RWPE2 (cell line): ENCODE measurements around the gene DAPL1.
A peak's percentile ranks its signal among the peaks of the same experiment; 100 is the strongest.

Source experiments
- ATAC-seq: fragments of 200-7000 bp; cut with Tn5 transposase; 3 replicates; pipeline ENCODE4 v1.9.1; 2021; ENCODE audit warnings: low read depth
- DNase-seq: peaks from one replicate; pipeline ENCODE4 v3.0.0-alpha.2; 2020; ENCODE audit warnings: low spot score
- H3K27ac ChIP-seq: fragments of 450-650 bp; 2 replicates; pipeline ENCODE4 v1.5.1; 2017; ENCODE audit warnings: mild to moderate bottlenecking; ENCODE audit not compliant: poor library complexity, severe bottlenecking
- H3K27me3 ChIP-seq: fragments of 250-450 bp; sonication (Bioruptor Pico); 2 replicates; pipeline ENCODE4 v1.5.1; 2021; ENCODE audit warnings: mild to moderate bottlenecking, moderate library complexity; ENCODE audit not compliant: insufficient read depth, poor library complexity, severe bottlenecking
- H3K36me3 ChIP-seq: fragments of 250-450 bp; sonication (Bioruptor Pico); 2 replicates; pipeline ENCODE4 v1.5.1; 2020; ENCODE audit warnings: low read depth, mild to moderate bottlenecking, moderate library complexity
- H3K4me1 ChIP-seq: fragments of 250-450 bp; sonication (Bioruptor Pico); 2 replicates; pipeline ENCODE4 v1.5.1; 2021; ENCODE audit warnings: mild to moderate bottlenecking, moderate library complexity; ENCODE audit not compliant: insufficient read depth, poor library complexity, severe bottlenecking
- H3K4me3 ChIP-seq: fragments of 250-450 bp; sonication (Bioruptor Pico); 2 replicates; pipeline ENCODE4 v1.5.1; 2021; ENCODE audit warnings: mild to moderate bottlenecking, moderate library complexity; ENCODE audit not compliant: severe bottlenecking
- H3K9me3 ChIP-seq: fragments of 250-450 bp; sonication (Bioruptor Pico); 2 replicates; pipeline ENCODE4 v1.5.1; 2021; ENCODE audit warnings: mild to moderate bottlenecking, moderate library complexity; ENCODE audit not compliant: severe bottlenecking
- TF ChIP-seq, protein P1 (sequence below): fragments of 450-650 bp; IDR thresholded peaks from one replicate; pipeline ENCODE4 v1.5.1; 2017; ENCODE audit warnings: mild to moderate bottlenecking, moderate library complexity; ENCODE audit not compliant: poor library complexity, severe bottlenecking

Gene DAPL1

DNA sequence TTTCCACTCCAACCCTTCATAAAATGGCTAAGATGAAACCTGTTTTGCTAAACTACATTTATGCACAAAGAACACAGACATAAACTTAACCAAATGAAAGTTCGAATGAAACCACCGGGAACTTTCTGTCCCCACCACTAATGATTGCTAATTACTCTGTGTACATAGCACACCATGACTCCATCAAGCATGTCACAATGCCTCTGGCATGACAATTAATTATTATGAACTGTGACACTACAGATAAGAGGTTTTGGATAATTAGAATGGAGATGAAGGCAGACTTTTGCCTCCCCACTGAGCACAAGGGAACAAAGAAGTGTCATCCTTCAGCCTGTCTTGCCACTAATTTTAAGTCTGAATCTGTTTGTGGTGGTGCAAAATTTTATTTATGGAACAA, 1.5 kb downstream of the DAPL1 start:
- no peaks in the 10 kb centered on the region for H3K9me3 ChIP-seq
- DNase-seq = no peak
- TF ChIP-seq, protein P1, sequence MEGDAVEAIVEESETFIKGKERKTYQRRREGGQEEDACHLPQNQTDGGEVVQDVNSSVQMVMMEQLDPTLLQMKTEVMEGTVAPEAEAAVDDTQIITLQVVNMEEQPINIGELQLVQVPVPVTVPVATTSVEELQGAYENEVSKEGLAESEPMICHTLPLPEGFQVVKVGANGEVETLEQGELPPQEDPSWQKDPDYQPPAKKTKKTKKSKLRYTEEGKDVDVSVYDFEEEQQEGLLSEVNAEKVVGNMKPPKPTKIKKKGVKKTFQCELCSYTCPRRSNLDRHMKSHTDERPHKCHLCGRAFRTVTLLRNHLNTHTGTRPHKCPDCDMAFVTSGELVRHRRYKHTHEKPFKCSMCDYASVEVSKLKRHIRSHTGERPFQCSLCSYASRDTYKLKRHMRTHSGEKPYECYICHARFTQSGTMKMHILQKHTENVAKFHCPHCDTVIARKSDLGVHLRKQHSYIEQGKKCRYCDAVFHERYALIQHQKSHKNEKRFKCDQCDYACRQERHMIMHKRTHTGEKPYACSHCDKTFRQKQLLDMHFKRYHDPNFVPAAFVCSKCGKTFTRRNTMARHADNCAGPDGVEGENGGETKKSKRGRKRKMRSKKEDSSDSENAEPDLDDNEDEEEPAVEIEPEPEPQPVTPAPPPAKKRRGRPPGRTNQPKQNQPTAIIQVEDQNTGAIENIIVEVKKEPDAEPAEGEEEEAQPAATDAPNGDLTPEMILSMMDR = no peak
- H3K4me1 ChIP-seq = peaks cover 7% of the 10 kb centered on the region
- ATAC-seq = no peak
- H3K27ac ChIP-seq = no peak overlapping the region
- H3K27me3 ChIP-seq = no peaks in the 10 kb centered on the region
- no peaks in the 10 kb centered on the region for H3K36me3 ChIP-seq
- no peak overlapping the region for H3K4me3 ChIP-seq

DNA sequence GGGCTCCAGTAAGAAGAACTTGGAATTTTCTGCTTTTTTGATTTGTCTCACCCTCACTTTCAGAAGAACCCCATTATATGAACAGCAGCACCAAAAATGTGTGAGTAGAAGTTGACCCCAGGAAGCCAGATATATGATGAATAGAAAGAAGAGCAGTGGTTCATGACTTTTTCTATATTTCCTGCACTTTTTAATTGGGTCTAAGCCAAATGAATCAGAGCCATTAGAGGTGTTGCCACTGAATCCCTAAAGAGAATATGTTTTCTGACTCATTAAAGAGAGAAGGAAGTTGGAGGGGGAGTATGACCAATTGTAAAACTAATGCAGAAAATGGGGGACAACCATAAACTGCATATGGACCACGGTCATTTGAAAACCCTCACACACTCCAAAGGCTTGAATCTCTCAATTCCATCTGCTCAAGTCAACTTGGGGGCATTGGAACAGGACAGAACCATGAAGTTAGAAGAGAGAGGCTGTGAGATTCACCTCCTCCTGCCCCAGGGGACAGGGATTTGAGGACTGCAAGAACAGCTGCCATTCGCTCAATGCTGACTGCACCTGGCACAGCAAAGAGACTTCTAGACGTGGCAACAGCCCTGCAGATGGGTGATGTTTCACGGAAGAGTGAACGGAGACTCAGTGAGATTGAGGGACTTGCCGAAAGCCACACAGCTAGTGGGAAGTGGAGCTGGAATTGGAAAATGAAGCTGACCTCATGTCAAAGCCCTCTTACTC, 3.0 kb downstream of the DAPL1 start:
- Histone ChIP-seq H3K9me3 (no peaks in the 10 kb centered on the region), H3K36me3 (no peaks in the 10 kb centered on the region), H3K27ac (no peak overlapping the region), H3K4me1 (peaks cover 7% of the 10 kb centered on the region), H3K27me3 (no peaks in the 10 kb centered on the region), H3K4me3 (no peak overlapping the region)
- peak; percentile 67 for ATAC-seq
- TF ChIP-seq, protein P1 = no peak
- no peak for DNase-seq

DNA sequence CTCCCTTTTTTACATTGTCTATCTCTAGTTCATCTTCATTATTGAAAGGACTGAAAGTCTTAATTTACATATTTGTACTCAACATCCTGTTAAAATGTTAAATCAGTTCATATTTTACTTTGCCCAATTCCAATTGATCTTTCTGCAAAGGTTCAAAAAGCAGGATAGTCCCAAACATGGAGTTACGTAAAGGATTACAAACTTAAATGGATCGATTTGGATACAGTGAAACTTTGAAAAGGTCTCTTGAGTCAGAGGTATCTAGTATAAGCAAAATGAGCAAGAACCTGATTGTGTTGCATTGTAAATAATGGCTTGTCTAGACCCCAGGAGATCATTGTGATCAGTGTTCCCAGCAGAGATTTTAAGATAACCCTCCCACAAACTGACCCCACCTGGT, 4.1 kb downstream of the DAPL1 start:
- Histone ChIP-seq H3K36me3 (no peaks in the 10 kb centered on the region), H3K27ac (no peak overlapping the region), H3K4me1 (peaks cover 7% of the 10 kb centered on the region), H3K27me3 (no peaks in the 10 kb centered on the region), H3K9me3 (no peaks in the 10 kb centered on the region), H3K4me3 (no peak overlapping the region)
- DNase-seq (no peak), ATAC-seq (no peak)
- TF ChIP-seq, protein P1 = no peak

- Histone ChIP-seq H3K4me1 (no peaks in the 10 kb centered on the region), H3K4me3 (no peak overlapping the region), H3K36me3 (no peaks in the 10 kb centered on the region), H3K27me3 (no peaks in the 10 kb centered on the region), H3K27ac (no peak overlapping the region), H3K9me3 (no peaks in the 10 kb centered on the region)
- TF ChIP-seq, protein P1 = no peak
- DNase-seq (no peak), ATAC-seq (no peak)
Measured at GRCh38 chr2:158803506-158803905, 8.4 kb downstream of the DAPL1 start.

GRCh38 chr2:158805255-158805654, 10.1 kb downstream of the DAPL1 start:
- H3K4me1 ChIP-seq = no peaks in the 10 kb centered on the region
- H3K9me3 ChIP-seq = no peaks in the 10 kb centered on the region
- H3K27me3 ChIP-seq = no peaks in the 10 kb centered on the region
- no peaks in the 10 kb centered on the region for H3K36me3 ChIP-seq
- DNase-seq = no peak
- no peak for ATAC-seq
- no peak overlapping the region for H3K4me3 ChIP-seq
- no peak overlapping the region for H3K27ac ChIP-seq
- TF ChIP-seq, protein P1 = no peak
